ENCODE results near the gene MBTPS2.

DNA sequence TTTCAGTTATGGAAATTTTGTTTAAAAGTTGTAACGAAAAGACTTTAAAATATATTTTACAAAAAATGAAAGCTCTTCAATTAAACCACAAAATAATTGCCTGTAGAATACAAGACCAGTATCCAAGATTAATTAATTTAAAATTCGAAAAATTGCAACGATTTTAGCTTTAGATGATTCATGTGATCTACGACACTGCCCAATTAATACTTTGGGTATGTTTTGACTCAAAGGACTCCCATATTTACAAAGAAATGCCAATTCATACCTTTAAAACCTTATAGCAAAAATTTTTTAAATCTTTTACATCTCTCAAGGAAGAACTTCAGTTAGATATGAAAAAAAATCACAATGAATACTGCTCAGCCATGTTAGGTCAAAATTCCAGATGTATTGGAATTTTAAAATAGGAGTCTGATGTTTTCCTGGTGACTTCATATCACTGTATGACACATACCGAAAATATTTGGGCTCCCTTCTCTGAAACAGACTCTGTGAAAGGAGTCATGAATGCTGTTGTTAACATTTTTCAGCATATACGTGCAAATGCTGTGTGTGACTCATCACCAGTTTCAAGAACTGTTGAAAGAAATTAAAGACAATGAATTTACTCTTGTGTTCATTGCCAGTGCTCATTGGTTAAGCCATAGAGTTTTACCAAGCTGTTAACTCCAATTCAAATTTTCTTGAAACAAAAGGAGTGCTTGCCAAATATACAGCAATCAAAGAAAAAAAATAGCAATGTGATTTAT lies 87.3 kb downstream of the MBTPS2 start:
- TF ChIP-seq, protein P1, sequence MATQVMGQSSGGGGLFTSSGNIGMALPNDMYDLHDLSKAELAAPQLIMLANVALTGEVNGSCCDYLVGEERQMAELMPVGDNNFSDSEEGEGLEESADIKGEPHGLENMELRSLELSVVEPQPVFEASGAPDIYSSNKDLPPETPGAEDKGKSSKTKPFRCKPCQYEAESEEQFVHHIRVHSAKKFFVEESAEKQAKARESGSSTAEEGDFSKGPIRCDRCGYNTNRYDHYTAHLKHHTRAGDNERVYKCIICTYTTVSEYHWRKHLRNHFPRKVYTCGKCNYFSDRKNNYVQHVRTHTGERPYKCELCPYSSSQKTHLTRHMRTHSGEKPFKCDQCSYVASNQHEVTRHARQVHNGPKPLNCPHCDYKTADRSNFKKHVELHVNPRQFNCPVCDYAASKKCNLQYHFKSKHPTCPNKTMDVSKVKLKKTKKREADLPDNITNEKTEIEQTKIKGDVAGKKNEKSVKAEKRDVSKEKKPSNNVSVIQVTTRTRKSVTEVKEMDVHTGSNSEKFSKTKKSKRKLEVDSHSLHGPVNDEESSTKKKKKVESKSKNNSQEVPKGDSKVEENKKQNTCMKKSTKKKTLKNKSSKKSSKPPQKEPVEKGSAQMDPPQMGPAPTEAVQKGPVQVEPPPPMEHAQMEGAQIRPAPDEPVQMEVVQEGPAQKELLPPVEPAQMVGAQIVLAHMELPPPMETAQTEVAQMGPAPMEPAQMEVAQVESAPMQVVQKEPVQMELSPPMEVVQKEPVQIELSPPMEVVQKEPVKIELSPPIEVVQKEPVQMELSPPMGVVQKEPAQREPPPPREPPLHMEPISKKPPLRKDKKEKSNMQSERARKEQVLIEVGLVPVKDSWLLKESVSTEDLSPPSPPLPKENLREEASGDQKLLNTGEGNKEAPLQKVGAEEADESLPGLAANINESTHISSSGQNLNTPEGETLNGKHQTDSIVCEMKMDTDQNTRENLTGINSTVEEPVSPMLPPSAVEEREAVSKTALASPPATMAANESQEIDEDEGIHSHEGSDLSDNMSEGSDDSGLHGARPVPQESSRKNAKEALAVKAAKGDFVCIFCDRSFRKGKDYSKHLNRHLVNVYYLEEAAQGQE (IDR thresholded peaks at IDR 0.05; ENCODE audit: insufficient read depth in 1 of 2, low read depth in 2 of 2, low read length in 2 of 2) = no peak
- TF ChIP-seq TAF1 (IDR thresholded peaks at IDR 0.05; ENCODE audit: borderline replicate concordance, insufficient read depth, low read length) = no peak
